Panc1 (cell line): Measurements from ENCODE around the gene PDK4.

Source experiments
- POLR2AphosphoS5 ChIP-seq: IDR thresholded peaks from 2 replicates; pipeline ENCODE4 v1.6.1; 2012; ENCODE audit warnings: mild to moderate bottlenecking, low read depth, low read length, moderate library complexity
- SIN3A ChIP-seq: IDR thresholded peaks from 2 replicates; pipeline ENCODE4 v1.6.1; 2012; ENCODE audit warnings: low read depth, mild to moderate bottlenecking, low read length, moderate library complexity, borderline replicate concordance; ENCODE audit not compliant: insufficient read depth
- TCF7L2 ChIP-seq: IDR thresholded peaks from 2 replicates; pipeline ENCODE4 v1.6.1; 2011; ENCODE audit warnings: mild to moderate bottlenecking, low read depth, low read length, inconsistent platforms
- TF ChIP-seq, protein P1 (sequence below): fragments of 450-650 bp; IDR thresholded peaks from 2 replicates; pipeline ENCODE4 v1.5.1; 2017; ENCODE audit warnings: mild to moderate bottlenecking
- TF ChIP-seq, protein P2 (sequence below), 2 experiments: IDR thresholded peaks; 2 replicates each; pipeline ENCODE4 v1.6.1; 2011 to 2012; ENCODE audit warnings: low read depth in 2 of 2, control low read depth in 1 of 2, low read length in 1 of 2, mild to moderate bottlenecking in 1 of 2, moderate library complexity in 1 of 2; ENCODE audit not compliant: insufficient read depth in 1 of 2

- TF ChIP-seq, protein P1, sequence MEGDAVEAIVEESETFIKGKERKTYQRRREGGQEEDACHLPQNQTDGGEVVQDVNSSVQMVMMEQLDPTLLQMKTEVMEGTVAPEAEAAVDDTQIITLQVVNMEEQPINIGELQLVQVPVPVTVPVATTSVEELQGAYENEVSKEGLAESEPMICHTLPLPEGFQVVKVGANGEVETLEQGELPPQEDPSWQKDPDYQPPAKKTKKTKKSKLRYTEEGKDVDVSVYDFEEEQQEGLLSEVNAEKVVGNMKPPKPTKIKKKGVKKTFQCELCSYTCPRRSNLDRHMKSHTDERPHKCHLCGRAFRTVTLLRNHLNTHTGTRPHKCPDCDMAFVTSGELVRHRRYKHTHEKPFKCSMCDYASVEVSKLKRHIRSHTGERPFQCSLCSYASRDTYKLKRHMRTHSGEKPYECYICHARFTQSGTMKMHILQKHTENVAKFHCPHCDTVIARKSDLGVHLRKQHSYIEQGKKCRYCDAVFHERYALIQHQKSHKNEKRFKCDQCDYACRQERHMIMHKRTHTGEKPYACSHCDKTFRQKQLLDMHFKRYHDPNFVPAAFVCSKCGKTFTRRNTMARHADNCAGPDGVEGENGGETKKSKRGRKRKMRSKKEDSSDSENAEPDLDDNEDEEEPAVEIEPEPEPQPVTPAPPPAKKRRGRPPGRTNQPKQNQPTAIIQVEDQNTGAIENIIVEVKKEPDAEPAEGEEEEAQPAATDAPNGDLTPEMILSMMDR = no peak
- TF ChIP-seq TCF7L2 (no peak), SIN3A (no peak), POLR2AphosphoS5 (no peak)
- TF ChIP-seq, protein P2, sequence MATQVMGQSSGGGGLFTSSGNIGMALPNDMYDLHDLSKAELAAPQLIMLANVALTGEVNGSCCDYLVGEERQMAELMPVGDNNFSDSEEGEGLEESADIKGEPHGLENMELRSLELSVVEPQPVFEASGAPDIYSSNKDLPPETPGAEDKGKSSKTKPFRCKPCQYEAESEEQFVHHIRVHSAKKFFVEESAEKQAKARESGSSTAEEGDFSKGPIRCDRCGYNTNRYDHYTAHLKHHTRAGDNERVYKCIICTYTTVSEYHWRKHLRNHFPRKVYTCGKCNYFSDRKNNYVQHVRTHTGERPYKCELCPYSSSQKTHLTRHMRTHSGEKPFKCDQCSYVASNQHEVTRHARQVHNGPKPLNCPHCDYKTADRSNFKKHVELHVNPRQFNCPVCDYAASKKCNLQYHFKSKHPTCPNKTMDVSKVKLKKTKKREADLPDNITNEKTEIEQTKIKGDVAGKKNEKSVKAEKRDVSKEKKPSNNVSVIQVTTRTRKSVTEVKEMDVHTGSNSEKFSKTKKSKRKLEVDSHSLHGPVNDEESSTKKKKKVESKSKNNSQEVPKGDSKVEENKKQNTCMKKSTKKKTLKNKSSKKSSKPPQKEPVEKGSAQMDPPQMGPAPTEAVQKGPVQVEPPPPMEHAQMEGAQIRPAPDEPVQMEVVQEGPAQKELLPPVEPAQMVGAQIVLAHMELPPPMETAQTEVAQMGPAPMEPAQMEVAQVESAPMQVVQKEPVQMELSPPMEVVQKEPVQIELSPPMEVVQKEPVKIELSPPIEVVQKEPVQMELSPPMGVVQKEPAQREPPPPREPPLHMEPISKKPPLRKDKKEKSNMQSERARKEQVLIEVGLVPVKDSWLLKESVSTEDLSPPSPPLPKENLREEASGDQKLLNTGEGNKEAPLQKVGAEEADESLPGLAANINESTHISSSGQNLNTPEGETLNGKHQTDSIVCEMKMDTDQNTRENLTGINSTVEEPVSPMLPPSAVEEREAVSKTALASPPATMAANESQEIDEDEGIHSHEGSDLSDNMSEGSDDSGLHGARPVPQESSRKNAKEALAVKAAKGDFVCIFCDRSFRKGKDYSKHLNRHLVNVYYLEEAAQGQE (IDR thresholded peaks at IDR 0.05; ENCODE audit: insufficient read depth in 1 of 2, low read depth in 2 of 2, low read length in 1 of 2) = no peak
These were observed 35.6 kb downstream of the PDK4 start for GRCh38 chr7:95560674-95561073.
